ENCODE data around the gene ITGA7. TPM values are rescaled to one million over a fixed set of nuclear protein-coding genes. Genes with fewer than 3 reads are reported as not detected.

Gene ITGA7
- total RNA-seq, 2 experiments from 2014 or later, result 4.3 to 4.8 TPM

GRCh38 chr12:55725556-55725955, 17.9 kb upstream of the ITGA7 start:
- H3K4me1 Mint-ChIP-seq (ENCODE audit: low read depth), result peaks cover 29% of the 10 kb centered on the region
- no peaks in the 10 kb centered on the region for H3K9me3 Mint-ChIP-seq
- no peak overlapping the region for H3K4me3 Mint-ChIP-seq
- peak overlapping the region; percentile 50 for H3K27ac Mint-ChIP-seq
- ChIA-PET POLR2A (interaction anchor here (0.6 to 1.9 kb wide), 3 partner anchors 10 to 13 kb away, joined by 3 to 6 read pairs (median 4); no protein-coding TSS in a partner anchor), CTCF (interaction anchor here (0.9 to 7.1 kb wide), 7 partner anchors 9 to 80 kb away, joined by 3 to 87 read pairs (median 7); partner anchors contain the start of gene BLOC1S1)
- no peak for TF ChIP-seq CTCF (IDR thresholded peaks at IDR 0.05)
- no peak for ATAC-seq
- intact Hi-C loops (cut with micrococcal nuclease), result no loop called here
- no peaks in the 10 kb centered on the region for H3K27me3 Mint-ChIP-seq
- no peak for DNase-seq
- H3K36me3 Mint-ChIP-seq (ENCODE audit: low read depth), result peaks cover 6% of the 10 kb centered on the region

- Mint-ChIP-seq H3K27ac (peak overlapping the region; percentile 3), H3K27me3 (no peaks in the 10 kb centered on the region), H3K4me1 (ENCODE audit: low read depth) (peaks cover 22% of the 10 kb centered on the region), H3K9me3 (no peaks in the 10 kb centered on the region), H3K4me3 (no peak overlapping the region), H3K36me3 (ENCODE audit: low read depth) (peaks cover 6% of the 10 kb centered on the region)
- no peak for DNase-seq
- CTCF ChIA-PET, result interaction anchor here (0.9 to 7.1 kb wide), 8 partner anchors 9 to 395 kb away, joined by 3 to 87 read pairs (median 6); partner anchors contain the start of gene BLOC1S1
- POLR2A ChIA-PET, result interaction anchor here (0.6 to 1.9 kb wide), 3 partner anchors 10 to 14 kb away, joined by 3 to 6 read pairs (median 4); no protein-coding TSS in a partner anchor
- TF ChIP-seq CTCF (IDR thresholded peaks at IDR 0.05), result no peak
- intact Hi-C loops (cut with micrococcal nuclease), result no loop called here
- ATAC-seq, result no peak
These were observed 17.2 kb upstream of the ITGA7 start for GRCh38 chr12:55724940-55725309.

GRCh38 chr12:55724226-55724939, 16.7 kb upstream of the ITGA7 start:
- DNase-seq (peak; percentile 90), ATAC-seq (peak; percentile 39)
- Mint-ChIP-seq H3K27ac (peak overlapping the region; percentile 3), H3K4me3 (no peak overlapping the region), H3K36me3 (ENCODE audit: low read depth) (peaks cover 6% of the 10 kb centered on the region), H3K4me1 (ENCODE audit: low read depth) (peaks cover 22% of the 10 kb centered on the region), H3K27me3 (no peaks in the 10 kb centered on the region), H3K9me3 (no peaks in the 10 kb centered on the region)
- intact Hi-C loops (cut with micrococcal nuclease), result no loop called here
- ChIA-PET POLR2A (interaction anchor here (0.9 to 1.9 kb wide), 2 partner anchors 13 to 14 kb away, joined by 4 to 6 read pairs; no protein-coding TSS in a partner anchor), CTCF (interaction anchor here (0.9 to 7.1 kb wide), 8 partner anchors 9 to 395 kb away, joined by 3 to 87 read pairs (median 6); partner anchors contain the start of gene BLOC1S1)
- peak; percentile 77 for TF ChIP-seq CTCF (IDR thresholded peaks at IDR 0.05)

GRCh38 chr12:55723516-55724225, 16.0 kb upstream of the ITGA7 start:
- POLR2A ChIA-PET, result interaction anchor here (1.9 kb wide), 1 partner anchor 15 kb away, joined by 6 read pairs; no protein-coding TSS in a partner anchor
- no peak overlapping the region for H3K27ac Mint-ChIP-seq
- DNase-seq, result no peak
- H3K36me3 Mint-ChIP-seq (ENCODE audit: low read depth), result peaks cover 7% of the 10 kb centered on the region
- no peak for TF ChIP-seq CTCF (IDR thresholded peaks at IDR 0.05)
- CTCF ChIA-PET, result interaction anchor here (0.8 to 7.1 kb wide), 3 partner anchors 12 to 202 kb away, joined by 3 to 87 read pairs (median 7); no protein-coding TSS in a partner anchor
- no peaks in the 10 kb centered on the region for H3K27me3 Mint-ChIP-seq
- peaks cover 22% of the 10 kb centered on the region for H3K4me1 Mint-ChIP-seq (ENCODE audit: low read depth)
- intact Hi-C loops (cut with micrococcal nuclease), result no loop called here
- no peak for ATAC-seq
- no peak overlapping the region for H3K4me3 Mint-ChIP-seq
- no peaks in the 10 kb centered on the region for H3K9me3 Mint-ChIP-seq

All from activated CD8-positive, alpha-beta T cell treated with anti-CD3 and anti-CD28 coated beads for 36 hours (primary cell).